Keratinocyte (primary cell): ENCODE measurements around the gene SLC2A4RG.

Experiments
- EZH2 ChIP-seq: IDR thresholded peaks from one replicate; pipeline ENCODE4 v1.6.1; 2012; ENCODE audit warnings: inconsistent platforms, mild to moderate bottlenecking, low read length, moderate library complexity
- TF ChIP-seq, protein P1 (sequence below), 3 experiments: IDR thresholded peaks in 1 of 3; conservative IDR thresholded peaks in 1 of 3; optimal IDR thresholded peaks in 1 of 3; 2 replicates in 2 of 3; 3 replicates in 1 of 3; pipeline versions ENCODE3 to v1.5.1; 2011; ENCODE audit warnings: low read length in 3 of 3, mild to moderate bottlenecking in 3 of 3, moderate library complexity in 2 of 3, control low read depth in 1 of 3, inconsistent platforms in 1 of 3; ENCODE audit not compliant: insufficient read depth in 2 of 3; ENCODE audit errors: extremely low read depth in 1 of 3

DNA sequence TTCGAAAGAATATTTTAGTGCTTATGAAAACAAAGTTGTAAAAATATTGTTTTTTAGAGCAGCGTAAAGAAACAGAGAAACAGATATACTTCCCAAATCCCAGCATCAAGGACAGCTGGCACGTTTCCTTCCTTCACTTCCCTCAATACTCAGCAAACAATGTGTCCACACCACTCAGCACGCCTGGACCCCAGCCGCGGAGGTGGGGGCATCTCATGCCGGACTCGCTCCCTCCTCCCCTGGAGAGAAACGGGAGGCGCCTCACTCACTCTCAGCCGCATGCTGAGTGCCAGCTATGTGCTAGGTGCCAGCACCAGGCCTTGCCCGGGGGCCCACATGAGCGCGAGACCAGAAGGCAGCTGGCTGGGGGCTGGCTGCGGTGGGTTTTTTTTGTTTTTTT, 34.7 kb downstream of the SLC2A4RG start:
- TF ChIP-seq, protein P1, sequence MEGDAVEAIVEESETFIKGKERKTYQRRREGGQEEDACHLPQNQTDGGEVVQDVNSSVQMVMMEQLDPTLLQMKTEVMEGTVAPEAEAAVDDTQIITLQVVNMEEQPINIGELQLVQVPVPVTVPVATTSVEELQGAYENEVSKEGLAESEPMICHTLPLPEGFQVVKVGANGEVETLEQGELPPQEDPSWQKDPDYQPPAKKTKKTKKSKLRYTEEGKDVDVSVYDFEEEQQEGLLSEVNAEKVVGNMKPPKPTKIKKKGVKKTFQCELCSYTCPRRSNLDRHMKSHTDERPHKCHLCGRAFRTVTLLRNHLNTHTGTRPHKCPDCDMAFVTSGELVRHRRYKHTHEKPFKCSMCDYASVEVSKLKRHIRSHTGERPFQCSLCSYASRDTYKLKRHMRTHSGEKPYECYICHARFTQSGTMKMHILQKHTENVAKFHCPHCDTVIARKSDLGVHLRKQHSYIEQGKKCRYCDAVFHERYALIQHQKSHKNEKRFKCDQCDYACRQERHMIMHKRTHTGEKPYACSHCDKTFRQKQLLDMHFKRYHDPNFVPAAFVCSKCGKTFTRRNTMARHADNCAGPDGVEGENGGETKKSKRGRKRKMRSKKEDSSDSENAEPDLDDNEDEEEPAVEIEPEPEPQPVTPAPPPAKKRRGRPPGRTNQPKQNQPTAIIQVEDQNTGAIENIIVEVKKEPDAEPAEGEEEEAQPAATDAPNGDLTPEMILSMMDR (optimal IDR thresholded peaks at IDR 0.05 in 1 of 3, IDR thresholded peaks at IDR 0.05 in 1 of 3, conservative IDR thresholded peaks at IDR 0.05 in 1 of 3; ENCODE audit: extremely low read depth in 1 of 3, insufficient read depth in 2 of 3, low read length in 3 of 3): no peak
- TF ChIP-seq EZH2: no peak
